ENCODE measurements around the gene GBP1. TPM values are rescaled to one million over a fixed set of nuclear protein-coding genes. Genes with fewer than 3 reads are reported as not detected.

The GBP1 gene
- total and polyA plus RNA-seq, 2 donors (not counting 1 experiment from before 2014, with no cell fraction given), result 4.7 to 9.4 TPM

GRCh38 chr1:89098857-89099256 lies 33.8 kb upstream of the GBP1 start:
- H3K79me2 ChIP-seq (ENCODE audit: control insufficient read depth, insufficient read depth, low read length), result no peaks in the 10 kb centered on the region
- Mint-ChIP-seq H3K4me1 (no peaks in the 10 kb centered on the region), H3K27me3 (peaks cover 6% of the 10 kb centered on the region), H3K4me3 (no peak overlapping the region), H3K27ac (no peak overlapping the region), H3K9me3 (ENCODE audit: insufficient read depth) (peaks cover 6% of the 10 kb centered on the region)
- 50% methylated on average over 1 of the region's 3 CpGs for WGBS (ENCODE audit: insufficient coverage)
- ChIA-PET POLR2A (no interaction called here), CTCF (no interaction called here)
- H3K36me3 ChIP-seq (replicated peaks in 1 of 2; ENCODE audit: control extremely low read depth in 1 of 2, control insufficient read depth in 1 of 2, extremely low read depth in 1 of 2, insufficient read depth in 2 of 2, low read length in 1 of 2), result no peaks in the 10 kb centered on the region
- H3K4me3 ChIP-seq (ENCODE audit: control extremely low read depth in 1 of 5, extremely low read depth in 1 of 5, insufficient read depth in 1 of 5, low read depth in 2 of 5, low read length in 4 of 5), result no peak overlapping the region
- no peak for ATAC-seq (ENCODE audit: low read depth)
- intact Hi-C loops (cut with micrococcal nuclease), result no loop called here
- no peaks in the 10 kb centered on the region for H3K4me1 ChIP-seq (ENCODE audit: control insufficient read depth in 2 of 2, insufficient read depth in 2 of 2, low read length in 2 of 2)
- H3K27me3 ChIP-seq (replicated peaks in 1 of 4; ENCODE audit: control extremely low read depth in 1 of 4, control insufficient read depth in 3 of 4, insufficient read depth in 4 of 4, low read length in 3 of 4), result no peaks in the 10 kb centered on the region
- TF ChIP-seq EZH2 (IDR thresholded peaks at IDR 0.05; ENCODE audit: borderline replicate concordance, insufficient read depth, low read depth, low read length, poor library complexity, severe bottlenecking), result no peak
- TF ChIP-seq, protein P1, sequence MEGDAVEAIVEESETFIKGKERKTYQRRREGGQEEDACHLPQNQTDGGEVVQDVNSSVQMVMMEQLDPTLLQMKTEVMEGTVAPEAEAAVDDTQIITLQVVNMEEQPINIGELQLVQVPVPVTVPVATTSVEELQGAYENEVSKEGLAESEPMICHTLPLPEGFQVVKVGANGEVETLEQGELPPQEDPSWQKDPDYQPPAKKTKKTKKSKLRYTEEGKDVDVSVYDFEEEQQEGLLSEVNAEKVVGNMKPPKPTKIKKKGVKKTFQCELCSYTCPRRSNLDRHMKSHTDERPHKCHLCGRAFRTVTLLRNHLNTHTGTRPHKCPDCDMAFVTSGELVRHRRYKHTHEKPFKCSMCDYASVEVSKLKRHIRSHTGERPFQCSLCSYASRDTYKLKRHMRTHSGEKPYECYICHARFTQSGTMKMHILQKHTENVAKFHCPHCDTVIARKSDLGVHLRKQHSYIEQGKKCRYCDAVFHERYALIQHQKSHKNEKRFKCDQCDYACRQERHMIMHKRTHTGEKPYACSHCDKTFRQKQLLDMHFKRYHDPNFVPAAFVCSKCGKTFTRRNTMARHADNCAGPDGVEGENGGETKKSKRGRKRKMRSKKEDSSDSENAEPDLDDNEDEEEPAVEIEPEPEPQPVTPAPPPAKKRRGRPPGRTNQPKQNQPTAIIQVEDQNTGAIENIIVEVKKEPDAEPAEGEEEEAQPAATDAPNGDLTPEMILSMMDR (IDR thresholded peaks at IDR 0.05), result no peak
- H3K27ac ChIP-seq (ENCODE audit: low read length in 2 of 2), result no peak overlapping the region
- DNase-seq, result no peak
- H3K4me2 ChIP-seq (replicated peaks; ENCODE audit: low read depth, low read length, poor library complexity, severe bottlenecking), result no peak overlapping the region
- H3K9ac ChIP-seq (ENCODE audit: low read length), result no peak overlapping the region
- H3K9me3 ChIP-seq (ENCODE audit: control extremely low read depth in 1 of 3, control insufficient read depth in 2 of 3, insufficient read depth in 1 of 3, low read length in 2 of 3), result peaks cover 1 to 4% (median 3%) of the 10 kb centered on the region in 3 donors
- H2AFZ ChIP-seq (ENCODE audit: insufficient read depth, low read depth, low read length, poor library complexity, severe bottlenecking), result no peak overlapping the region
- H4K20me1 ChIP-seq (ENCODE audit: control insufficient read depth, insufficient read depth, low read length, poor library complexity, severe bottlenecking), result no peaks in the 10 kb centered on the region

GRCh38 chr1:89095737-89096136 lies 30.7 kb upstream of the GBP1 start:
- TF ChIP-seq, protein P1 (IDR thresholded peaks at IDR 0.05), result no peak
- TF ChIP-seq EZH2 (IDR thresholded peaks at IDR 0.05; ENCODE audit: borderline replicate concordance, insufficient read depth, low read depth, low read length, poor library complexity, severe bottlenecking), result no peak
- Histone ChIP-seq H3K36me3 (replicated peaks in 1 of 2; ENCODE audit: control extremely low read depth in 1 of 2, control insufficient read depth in 1 of 2, extremely low read depth in 1 of 2, insufficient read depth in 2 of 2, low read length in 1 of 2) (no peaks in the 10 kb centered on the region), H3K4me3 (ENCODE audit: control extremely low read depth in 1 of 5, extremely low read depth in 1 of 5, insufficient read depth in 1 of 5, low read depth in 2 of 5, low read length in 4 of 5) (no peak overlapping the region), H3K9ac (ENCODE audit: low read length) (no peak overlapping the region), H3K27me3 (replicated peaks in 1 of 4; ENCODE audit: control extremely low read depth in 1 of 4, control insufficient read depth in 3 of 4, insufficient read depth in 4 of 4, low read length in 3 of 4) (no peaks in the 10 kb centered on the region), H2AFZ (ENCODE audit: insufficient read depth, low read depth, low read length, poor library complexity, severe bottlenecking) (no peak overlapping the region), H3K4me1 (ENCODE audit: control insufficient read depth in 2 of 2, insufficient read depth in 2 of 2, low read length in 2 of 2) (no peaks in the 10 kb centered on the region), H3K9me3 (ENCODE audit: control extremely low read depth in 1 of 3, control insufficient read depth in 2 of 3, insufficient read depth in 1 of 3, low read length in 2 of 3) (peaks cover 1 to 4% (median 3%) of the 10 kb centered on the region in 3 donors), H3K79me2 (ENCODE audit: control insufficient read depth, insufficient read depth, low read length) (no peaks in the 10 kb centered on the region), H4K20me1 (ENCODE audit: control insufficient read depth, insufficient read depth, low read length, poor library complexity, severe bottlenecking) (no peaks in the 10 kb centered on the region), H3K4me2 (replicated peaks; ENCODE audit: low read depth, low read length, poor library complexity, severe bottlenecking) (no peak overlapping the region), H3K27ac (ENCODE audit: low read length in 2 of 2) (no peak overlapping the region)
- ATAC-seq (ENCODE audit: low read depth) (no peak), DNase-seq (no peak)
- ChIA-PET POLR2A (no interaction called here), CTCF (no interaction called here)
- no peaks in the 10 kb centered on the region for H3K27me3 Mint-ChIP-seq
- no peaks in the 10 kb centered on the region for H3K4me1 Mint-ChIP-seq
- H3K9me3 Mint-ChIP-seq (ENCODE audit: insufficient read depth), result peaks cover 6% of the 10 kb centered on the region
- no peak overlapping the region for H3K27ac Mint-ChIP-seq
- intact Hi-C loops (cut with micrococcal nuclease), result no loop called here
- WGBS (ENCODE audit: insufficient coverage), result no CpG with 5 or more reads among the region's 2 CpGs
- no peak overlapping the region for H3K4me3 Mint-ChIP-seq
